HG02973 (cell line): ENCODE measurements around the gene COX6B2.

ENCODE experiments used
- ATAC-seq: cut with Tn5 transposase; IDR thresholded peaks from one replicate; pipeline ENCODE4 v1.9.1; 2021; ENCODE audit warnings: moderate library complexity; ENCODE audit not compliant: unreplicated experiment

COX6B2 gene

GRCh38 chr19:55362990-55363716 is 8.6 kb upstream of the COX6B2 start, which contains the start of gene GARIN5B:
TSS of gene GARIN5B (minus strand) at chr19:55363260. CDS start at chr19:55363066, 194 bp downstream.
- ATAC-seq = no peak

GRCh38 chr19:55362174-55362989 is 7.9 kb upstream of the COX6B2 start:
- no peak for ATAC-seq

- ATAC-seq = no peak
Measured at GRCh38 chr19:55360902-55361301, 6.4 kb upstream of the COX6B2 start.

GRCh38 chr19:55358943-55359908 is 4.7 kb upstream of the COX6B2 start:
- ATAC-seq = no peak

GRCh38 chr19:55358493-55358892 is 4.0 kb upstream of the COX6B2 start:
- ATAC-seq = no peak

GRCh38 chr19:55355213-55355821 is 798 bp upstream of the COX6B2 start:
- no peak for ATAC-seq

- no peak for ATAC-seq
Measured at GRCh38 chr19:55353803-55354697, 469 bp downstream of the COX6B2 start.

GRCh38 chr19:55353356-55353802 is 1.1 kb downstream of the COX6B2 start:
- no peak for ATAC-seq

- no peak for ATAC-seq
Measured at GRCh38 chr19:55352549-55353145, 1.9 kb downstream of the COX6B2 start.

GRCh38 chr19:55352040-55352439 is 2.5 kb downstream of the COX6B2 start:
- ATAC-seq = no peak

GRCh38 chr19:55350620-55351315 is 3.8 kb downstream of the COX6B2 start:
- ATAC-seq = no peak

GRCh38 chr19:55348317-55349034 is 6.0 kb downstream of the COX6B2 start:
- ATAC-seq = no peak

GRCh38 chr19:55347442-55348009 is 7.0 kb downstream of the COX6B2 start:
- no peak for ATAC-seq

GRCh38 chr19:55346725-55347441 is 7.6 kb downstream of the COX6B2 start:
- no peak for ATAC-seq

- no peak for ATAC-seq
Measured at GRCh38 chr19:55345818-55346724, 8.4 kb downstream of the COX6B2 start.
